Measurements from ENCODE around the gene GPR183.
"Not testable (repeated sequence)": the region's sequence is repeated elsewhere in the genome, so short reads cannot be mapped to it uniquely, and the experiment has no call there.

DNA sequence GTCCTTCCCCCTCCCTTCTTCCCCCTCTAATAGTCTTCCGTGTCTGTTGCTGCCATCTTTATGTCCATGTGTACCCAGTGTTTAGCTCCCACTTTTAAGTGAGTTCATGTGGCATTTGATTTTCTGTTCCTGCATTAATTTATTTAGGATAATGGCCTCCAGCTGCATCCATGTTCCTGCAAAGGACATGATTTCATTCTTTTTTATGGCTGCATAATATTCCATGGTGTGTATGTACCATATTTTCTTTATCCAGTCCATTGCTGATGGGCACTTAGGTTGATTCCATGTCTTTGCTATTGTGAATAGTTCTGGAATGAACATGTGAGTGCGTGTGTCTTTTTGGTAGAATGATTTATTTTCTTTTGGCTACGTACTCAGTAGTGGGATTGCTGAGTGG is 58.0 kb downstream of the GPR183 start:
- TF ChIP-seq POLR2AphosphoS5 (IDR thresholded peaks at IDR 0.05; ENCODE audit: low read depth, low read length); POLR2A (IDR thresholded peaks at IDR 0.05; ENCODE audit: low read depth, low read length); TAF1 (IDR thresholded peaks at IDR 0.05; ENCODE audit: borderline replicate concordance, low read depth, low read length): not testable (repeated sequence)

All from GM12892 (cell line).